H1 (cell line): Measurements from ENCODE around the gene NOC4L. TPM values are rescaled to one million over a fixed set of nuclear protein-coding genes. Genes with fewer than 3 reads are reported as not detected.

Experiments used
- BACH1 ChIP-seq: IDR thresholded peaks from 2 replicates; pipeline ENCODE4 v1.6.1; 2012; ENCODE audit warnings: low read length, improper control_type of control experiment
- CBX5 ChIP-seq: fragments of 300-800, 300-1000 bp; sonication (generic); IDR thresholded peaks from 2 replicates; pipeline ENCODE4 v1.7.1; 2016; ENCODE audit warnings: antibody characterized with exemption, low read length, low read depth
- HDAC6 ChIP-seq: IDR thresholded peaks from one replicate; pipeline ENCODE4 v1.7.1; 2012; ENCODE audit warnings: low read depth, mild to moderate bottlenecking, inconsistent platforms, low read length, moderate library complexity
- JUN ChIP-seq: IDR thresholded peaks from 2 replicates; pipeline ENCODE4 v1.6.1; 2011; ENCODE audit warnings: low read depth, mild to moderate bottlenecking, improper control_type of control experiment, low read length
- POLR2AphosphoS5 ChIP-seq: IDR thresholded peaks from 2 replicates; pipeline ENCODE4 v1.6.1; 2011; ENCODE audit warnings: low read depth, low read length
- POU5F1 ChIP-seq: IDR thresholded peaks from 2 replicates; pipeline ENCODE4 v1.6.1; 2011; ENCODE audit warnings: low read depth, mild to moderate bottlenecking, low read length, moderate library complexity
- SRF ChIP-seq: IDR thresholded peaks from 2 replicates; pipeline ENCODE4 v1.6.1; 2011; ENCODE audit warnings: mild to moderate bottlenecking, low read depth, low read length, moderate library complexity
- polyA plus RNA-seq, 7 experiments: library from polyadenylated mRNA; depleted of rRNA in 3 of 7; stranded (reverse) in 5 of 7; unstranded in 2 of 7; fragments of >200 nt in 5 of 7; fragments of 200-250 nt in 2 of 7; gene quantifications; 1 replicate in 5 of 7; 2 replicates in 1 of 7; 4 replicates in 1 of 7; pipeline versions ENCODE4 v1.2.1 to v1.2.3, GENCODE V29; 2011 to 2013; ENCODE audit warnings: missing spikeins in 2 of 7, mixed read lengths in 2 of 7
- total RNA-seq: library from RNA; stranded (reverse); fragmentation: NEBNext Ultra II Directional; extraction: Animal tissue kit (Norgen Biotek cat#: 25700); gene quantifications from 2 replicates; pipeline ENCODE4 v1.2.1, GENCODE V29; 2021

Gene NOC4L
- total and polyA plus RNA-seq, 2 of the 8 experiments (the other 6 are each of a cell fraction or from before 2014, with no cell fraction given) = 26.8 to 40.3 TPM

DNA sequence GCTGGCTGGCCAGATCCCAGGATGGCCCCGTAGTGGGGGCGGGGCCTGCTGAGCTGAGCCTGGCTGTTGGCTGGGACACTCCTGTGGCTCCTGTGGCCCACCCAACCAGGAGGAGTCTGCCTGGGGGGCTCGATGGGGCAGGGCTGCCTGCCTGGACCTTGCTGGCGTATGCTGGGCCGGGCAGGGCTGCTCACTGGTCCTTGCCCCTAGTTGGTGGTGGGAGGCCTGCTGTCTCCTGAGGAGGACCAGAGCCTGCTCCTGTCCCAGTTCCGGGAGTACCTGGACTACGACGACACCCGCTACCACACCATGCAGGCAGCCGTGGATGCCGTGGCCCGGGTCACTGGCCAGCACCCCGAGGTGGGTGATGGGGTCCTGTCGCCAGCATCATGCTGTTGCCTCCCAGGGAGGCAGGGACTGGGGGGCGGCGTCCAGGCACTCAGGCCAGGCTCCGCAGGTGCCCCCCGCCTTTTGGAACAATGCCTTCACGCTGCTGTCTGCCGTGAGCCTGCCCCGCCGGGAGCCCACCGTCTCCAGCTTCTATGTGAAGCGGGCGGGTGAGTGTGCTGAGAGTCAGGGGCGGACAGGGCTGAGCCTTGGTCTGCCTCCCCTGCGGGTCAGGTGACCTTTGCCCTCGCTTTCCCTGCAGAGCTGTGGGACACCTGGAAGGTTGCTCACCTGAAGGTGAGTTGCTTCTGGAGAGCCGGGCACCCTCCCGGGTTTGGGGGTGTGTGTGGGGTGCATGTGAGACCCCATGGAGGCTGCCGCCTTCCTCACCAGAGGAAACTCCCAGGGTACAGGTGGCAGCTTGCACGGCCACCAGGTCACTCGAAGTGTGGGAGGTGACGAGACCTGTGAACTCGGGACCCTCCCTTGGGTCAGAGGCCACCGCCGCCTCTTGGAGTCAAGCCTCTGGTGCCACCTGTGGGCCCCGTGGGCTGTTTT lies 3.4 kb downstream of the NOC4L start (continued):
- TF ChIP-seq POLR2AphosphoS5 (no peak), HDAC6 (no peak), CBX5 (no peak), JUN (no peak), BACH1 (no peak), SRF (no peak), POU5F1 (no peak)
